SK-N-SH (cell line): Measurements from ENCODE around the gene MANBA. TPM values are rescaled to one million over a fixed set of nuclear protein-coding genes. Genes with fewer than 3 reads are reported as not detected.

Experiments used
- CTCF ChIA-PET: fragments of 300-600, 350-600 bp; formaldehyde crosslinking; extraction: SDS; loops from one replicate; lab custom pipeline; 2021; lab: Yijun Ruan, JAX
- POLR2A ChIA-PET: fragments of 350-600 bp; sonication (Branson Sonifier 250); formaldehyde crosslinking; extraction: SDS; loops from one replicate; lab custom pipeline; 2020; ENCODE audit warnings: antibody characterized with exemption, inconsistent platforms; lab: Yijun Ruan, JAX
- DNase-seq: peaks from one replicate; pipeline ENCODE4 v3.0.0; 2012
- H2AFZ ChIP-seq: fragments of 200-600 bp; sonication (generic); 2 replicates; pipeline ENCODE4 v1.8.1; 2016; ENCODE audit warnings: antibody characterized with exemption, mild to moderate bottlenecking, low read depth
- H3F3A ChIP-seq: fragments of 200-600 bp; sonication (generic); replicated peaks from 2 replicates; pipeline ENCODE3; 2016; ENCODE audit warnings: antibody characterized with exemption, mild to moderate bottlenecking; ENCODE audit not compliant: insufficient read depth
- H3K27ac ChIP-seq, 2 experiments: fragments of 200-500 bp in 1 of 2; fragments of 200-600 bp in 1 of 2; sonication (Bioruptor generic) in 1 of 2; sonication (generic), shearing (Covaris generic) in 1 of 2; 2 replicates each; pipeline versions ENCODE4 v1.5.1 to v1.6.1; 2014 to 2016; ENCODE audit warnings: low read depth in 2 of 2, inconsistent platforms in 1 of 2, low read length in 1 of 2, mild to moderate bottlenecking in 1 of 2, mixed read lengths in 1 of 2
- H3K27me3 ChIP-seq: fragments of 200-600 bp; sonication (generic), shearing (Covaris generic); 2 replicates; pipeline ENCODE4 v1.6.1; 2016; ENCODE audit warnings: mixed run types; ENCODE audit not compliant: insufficient read depth
- H3K36me3 ChIP-seq, 2 experiments: fragments of 200-500 bp in 1 of 2; fragments of 200-600 bp in 1 of 2; sonication (Bioruptor generic) in 1 of 2; sonication (generic) in 1 of 2; replicated peaks in 1 of 2; 2 replicates each; pipeline versions ENCODE3 to v1.5.1; 2014 to 2016; ENCODE audit warnings: low read length in 1 of 2, mild to moderate bottlenecking in 1 of 2; ENCODE audit not compliant: insufficient read depth in 2 of 2, control insufficient read depth in 1 of 2
- H3K4me1 ChIP-seq, 2 experiments: fragments of 200-500 bp in 1 of 2; fragments of 200-600 bp in 1 of 2; sonication (Bioruptor generic) in 1 of 2; sonication (generic), shearing (Covaris generic) in 1 of 2; 2 replicates each; pipeline versions ENCODE4 v1.5.1 to v1.6.1; 2014 to 2016; ENCODE audit warnings: low read depth in 1 of 2, low read length in 1 of 2, mixed run types in 1 of 2; ENCODE audit not compliant: insufficient read depth in 2 of 2, control insufficient read depth in 1 of 2
- H3K4me2 ChIP-seq: fragments of 200-600 bp; sonication (generic), shearing (Covaris generic); 2 replicates; pipeline ENCODE4 v1.6.1; 2017; ENCODE audit warnings: mixed run types
- H3K4me3 ChIP-seq, 2 experiments: fragments of 200-500 bp in 1 of 2; fragments of 200-600 bp in 1 of 2; sonication (Bioruptor generic) in 1 of 2; sonication (generic), shearing (Covaris generic) in 1 of 2; 2 replicates each; pipeline versions ENCODE4 v1.5.1 to v1.8.1; 2014 to 2016; ENCODE audit warnings: low read depth in 2 of 2, inconsistent platforms in 1 of 2, low read length in 1 of 2, mild to moderate bottlenecking in 1 of 2, mixed read lengths in 1 of 2, moderate library complexity in 1 of 2
- H3K79me2 ChIP-seq: fragments of 200-600 bp; sonication (generic); 2 replicates; pipeline ENCODE4 v1.8.1; 2017; ENCODE audit warnings: mild to moderate bottlenecking; ENCODE audit not compliant: insufficient read depth
- H3K9ac ChIP-seq: fragments of 200-600 bp; sonication (generic); 2 replicates; pipeline ENCODE4 v1.6.1; 2017; ENCODE audit warnings: mixed run types
- H3K9me2 ChIP-seq: fragments of 200-600 bp; sonication (generic); 2 replicates; pipeline ENCODE4 v1.6.1; 2017; ENCODE audit warnings: mixed run types
- H3K9me3 ChIP-seq: fragments of 200-600 bp; sonication (generic); 2 replicates; pipeline ENCODE4 v1.6.1; 2017; ENCODE audit warnings: mixed run types, mild to moderate bottlenecking, moderate library complexity
- H4K20me1 ChIP-seq: fragments of 200-600 bp; sonication (generic); 2 replicates; pipeline ENCODE4 v1.6.1; 2017; ENCODE audit warnings: mild to moderate bottlenecking, mixed run types; ENCODE audit not compliant: insufficient read depth
- ELF1 ChIP-seq: IDR thresholded peaks from 2 replicates; pipeline ENCODE4 v1.4.0; 2012
- EP300 ChIP-seq, 2 experiments: IDR thresholded peaks; 2 replicates each; pipeline versions ENCODE4 v1.4.0 to v1.6.1; 2012; ENCODE audit warnings: borderline replicate concordance in 1 of 2, low read depth in 1 of 2, low read length in 1 of 2
- FOXM1 ChIP-seq: IDR thresholded peaks from 2 replicates; pipeline ENCODE4 v1.4.0; 2012; ENCODE audit warnings: low read depth, mild to moderate bottlenecking
- GABPA ChIP-seq: IDR thresholded peaks from 2 replicates; pipeline ENCODE4 v1.4.0; 2012; ENCODE audit warnings: low read depth, mild to moderate bottlenecking
- GATA2 ChIP-seq: sonication (generic); formaldehyde crosslinking; IDR thresholded peaks from 2 replicates; pipeline ENCODE4 v1.5.0; 2020; ENCODE audit warnings: mild to moderate bottlenecking, missing genetic modification reagents
- MEF2A ChIP-seq: IDR thresholded peaks from 2 replicates; pipeline ENCODE4 v1.4.0; 2012; ENCODE audit warnings: low read depth, borderline replicate concordance
- MXI1 ChIP-seq: IDR thresholded peaks from 2 replicates; pipeline ENCODE4 v1.6.1; 2012; ENCODE audit warnings: mild to moderate bottlenecking, low read depth, low read length, improper control_type of control experiment
- NFIC ChIP-seq: IDR thresholded peaks from 2 replicates; pipeline ENCODE4 v1.4.0; 2012; ENCODE audit warnings: borderline replicate concordance
- POLR2AphosphoS5 ChIP-seq: IDR thresholded peaks from 2 replicates; pipeline ENCODE4 v1.6.1; 2012; ENCODE audit warnings: low read depth, low read length
- RAD21 ChIP-seq: IDR thresholded peaks from 2 replicates; pipeline ENCODE4 v1.6.1; 2012; ENCODE audit warnings: mild to moderate bottlenecking, low read length
- RCOR1 ChIP-seq: fragments of 150-350 bp; IDR thresholded peaks from 2 replicates; pipeline ENCODE4 v1.6.1; 2017; ENCODE audit warnings: antibody characterized with exemption, low read length
- REST ChIP-seq: IDR thresholded peaks from 2 replicates; pipeline ENCODE4 v1.6.1; 2012; ENCODE audit warnings: mild to moderate bottlenecking, low read depth, low read length, moderate library complexity
- RFX5 ChIP-seq: IDR thresholded peaks from 2 replicates; pipeline ENCODE4 v1.6.1; 2012; ENCODE audit warnings: mild to moderate bottlenecking, improper control_type of control experiment, low read length
- SIN3A ChIP-seq: IDR thresholded peaks from 2 replicates; pipeline ENCODE4 v1.6.1; 2012; ENCODE audit warnings: low read depth, mild to moderate bottlenecking, low read length, moderate library complexity, borderline replicate concordance
- SMC3 ChIP-seq: IDR thresholded peaks from 2 replicates; pipeline ENCODE4 v1.6.1; 2012; ENCODE audit warnings: low read depth, low read length, improper control_type of control experiment
- TAF1 ChIP-seq: IDR thresholded peaks from 2 replicates; pipeline ENCODE4 v1.6.1; 2012; ENCODE audit warnings: low read depth, mild to moderate bottlenecking, low read length, moderate library complexity, borderline replicate concordance
- TEAD4 ChIP-seq: IDR thresholded peaks from 2 replicates; pipeline ENCODE4 v1.4.0; 2012; ENCODE audit warnings: mild to moderate bottlenecking, borderline replicate concordance; ENCODE audit not compliant: insufficient read depth
- USF1 ChIP-seq: IDR thresholded peaks from 2 replicates; pipeline ENCODE4 v1.4.0; 2012; ENCODE audit warnings: low read depth, borderline replicate concordance
- YY1 ChIP-seq: IDR thresholded peaks from 2 replicates; pipeline ENCODE4 v1.4.0; 2012; ENCODE audit warnings: low read depth, mild to moderate bottlenecking
- ZBTB33 ChIP-seq: IDR thresholded peaks from 2 replicates; pipeline ENCODE4 v1.4.0; 2012; ENCODE audit warnings: low read depth, borderline replicate concordance
- WGBS: methylation state at CpG from one replicate; pipeline ENCODE4 v1.1.6; 2017; ENCODE audit warnings: low lambda C conversion rate; 5-methylcytosine and 5-hydroxymethylcytosine counted together
- polyA plus RNA-seq, 3 experiments: library from polyadenylated mRNA; depleted of rRNA; stranded (reverse); fragments of >200 nt; gene quantifications; 2 replicates each; pipeline ENCODE4 v1.2.3, GENCODE V29; 2012
- TF ChIP-seq, protein P1 (sequence below): fragments of 200-600 bp; sonication (generic); IDR thresholded peaks from 2 replicates; pipeline ENCODE4 v1.6.1; 2017; ENCODE audit warnings: antibody characterized with exemption, mild to moderate bottlenecking, moderate library complexity
- TF ChIP-seq, protein P2 (sequence below): IDR thresholded peaks from 2 replicates; pipeline ENCODE4 v1.4.0; 2012; ENCODE audit warnings: low read depth

Gene MANBA
- polyA plus RNA-seq, 1 of the 3 experiments (the other 2 are of a cell fraction): 13.4 TPM

DNA sequence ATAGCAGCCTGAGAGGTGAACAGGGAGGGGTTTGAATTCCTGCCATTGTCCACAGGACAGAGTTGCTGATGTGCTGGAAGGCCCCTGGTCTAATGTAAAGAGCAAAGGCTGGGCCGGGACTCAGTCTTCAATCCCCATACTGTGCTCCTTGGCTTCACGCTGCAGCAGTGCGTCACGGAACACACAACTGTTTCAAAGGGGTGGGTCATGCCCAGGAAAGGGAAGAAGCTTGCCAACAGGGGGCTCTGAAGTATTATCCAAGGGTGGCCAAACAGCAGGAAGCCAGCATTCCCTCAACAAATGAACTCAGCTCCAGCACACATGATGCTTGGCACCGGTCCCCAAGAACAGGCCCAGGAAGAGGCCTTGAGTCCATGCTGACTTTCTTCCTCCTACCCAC lies 137.1 kb downstream of the MANBA start:
- peak; percentile 44 for DNase-seq
- Histone ChIP-seq H3K36me3 (no peaks in the 10 kb centered on the region), H3K27ac (no peak overlapping the region), H3K4me3 (no peak overlapping the region), H3K9me3 (no peaks in the 10 kb centered on the region), H3K4me2 (no peak overlapping the region), H3K79me2 (no peaks in the 10 kb centered on the region), H3K9me2 (no peaks in the 10 kb centered on the region), H2AFZ (no peak overlapping the region; the same call in 1 of the 2 replicates), H3K27me3 (no peaks in the 10 kb centered on the region), H4K20me1 (no peaks in the 10 kb centered on the region), H3K4me1 (0 out of 4 replicates have a peak, but pooled peaks cover 0 to 5% of the 10 kb centered on the region in 2 experiments), H3F3A (peaks cover 19% of the 10 kb centered on the region), H3K9ac (no peak overlapping the region)
- 75% methylated on average over 5 of the region's 5 CpGs for WGBS
- no peak for TF ChIP-seq RCOR1
- 0 out of 2 replicates have a peak, but pooled peaks have one; percentile 29 for TF ChIP-seq NFIC
- no peak for TF ChIP-seq RFX5
- TF ChIP-seq ZBTB33: no peak
- no peak for TF ChIP-seq POLR2AphosphoS5
- TF ChIP-seq RAD21: peak; percentile 67
- no peak for TF ChIP-seq ELF1
- no peak for TF ChIP-seq GABPA
- no peak for TF ChIP-seq TEAD4
- TF ChIP-seq, protein P1, sequence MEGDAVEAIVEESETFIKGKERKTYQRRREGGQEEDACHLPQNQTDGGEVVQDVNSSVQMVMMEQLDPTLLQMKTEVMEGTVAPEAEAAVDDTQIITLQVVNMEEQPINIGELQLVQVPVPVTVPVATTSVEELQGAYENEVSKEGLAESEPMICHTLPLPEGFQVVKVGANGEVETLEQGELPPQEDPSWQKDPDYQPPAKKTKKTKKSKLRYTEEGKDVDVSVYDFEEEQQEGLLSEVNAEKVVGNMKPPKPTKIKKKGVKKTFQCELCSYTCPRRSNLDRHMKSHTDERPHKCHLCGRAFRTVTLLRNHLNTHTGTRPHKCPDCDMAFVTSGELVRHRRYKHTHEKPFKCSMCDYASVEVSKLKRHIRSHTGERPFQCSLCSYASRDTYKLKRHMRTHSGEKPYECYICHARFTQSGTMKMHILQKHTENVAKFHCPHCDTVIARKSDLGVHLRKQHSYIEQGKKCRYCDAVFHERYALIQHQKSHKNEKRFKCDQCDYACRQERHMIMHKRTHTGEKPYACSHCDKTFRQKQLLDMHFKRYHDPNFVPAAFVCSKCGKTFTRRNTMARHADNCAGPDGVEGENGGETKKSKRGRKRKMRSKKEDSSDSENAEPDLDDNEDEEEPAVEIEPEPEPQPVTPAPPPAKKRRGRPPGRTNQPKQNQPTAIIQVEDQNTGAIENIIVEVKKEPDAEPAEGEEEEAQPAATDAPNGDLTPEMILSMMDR: peak; percentile 48
- peak; percentile 47 for TF ChIP-seq SMC3
- no peak for TF ChIP-seq REST
- TF ChIP-seq YY1: no peak
- TF ChIP-seq USF1: no peak
- no peak for TF ChIP-seq SIN3A
- no peak for TF ChIP-seq FOXM1
- no peak for TF ChIP-seq GATA2 (CRISPR knock-in tag)
- no peak for TF ChIP-seq MEF2A
- TF ChIP-seq TAF1: no peak
- TF ChIP-seq, protein P2, sequence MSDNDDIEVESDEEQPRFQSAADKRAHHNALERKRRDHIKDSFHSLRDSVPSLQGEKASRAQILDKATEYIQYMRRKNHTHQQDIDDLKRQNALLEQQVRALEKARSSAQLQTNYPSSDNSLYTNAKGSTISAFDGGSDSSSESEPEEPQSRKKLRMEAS: no peak
- no peak for TF ChIP-seq MXI1
- TF ChIP-seq EP300 (IDR thresholded peaks at IDR 0.05; ENCODE audit: borderline replicate concordance in 1 of 2, low read depth in 1 of 2, low read length in 1 of 2): no peak
- ChIA-PET POLR2A (no interaction called here), CTCF (interaction anchor here (0.8 to 2.6 kb wide), 9 partner anchors 9 to 456 kb away, joined by 3 to 7 read pairs (median 3); no protein-coding TSS in a partner anchor)
